Activated B cell treated with CpG ODN at 0.5 μM for 24 hours (primary cell): Measurements from ENCODE around the gene MAEA. TPM values are rescaled to one million over a fixed set of nuclear protein-coding genes. Genes with fewer than 3 reads are reported as not detected.

ENCODE experiments used
- ATAC-seq: fragments of 200-7000 bp; cut with Tn5 transposase; one replicate; pipeline ENCODE4 v1.10.0; 2021; ENCODE audit warnings: low read depth, mild to moderate bottlenecking, moderate library complexity
- CTCF ChIA-PET: fragments of 350-600 bp; sonication (Branson Sonifier 250); formaldehyde crosslinking; loops from one replicate; lab custom pipeline; 2021; ENCODE audit warnings: antibody characterized with exemption; lab: Charles Lee
- POLR2A ChIA-PET: fragments of 350-600 bp; sonication (Branson Sonifier 250); formaldehyde crosslinking; loops from one replicate; lab custom pipeline; 2021; ENCODE audit warnings: antibody characterized with exemption; lab: Charles Lee
- DNase-seq: peaks from one replicate; pipeline ENCODE4 v3.0.0; 2022
- H3K27ac Mint-ChIP-seq: one replicate; pipeline ENCODE4 v1.8.0; 2020; ENCODE audit warnings: mixed read lengths
- H3K27me3 Mint-ChIP-seq: one replicate; pipeline ENCODE4 v1.8.0; 2021; ENCODE audit warnings: mixed read lengths
- H3K36me3 Mint-ChIP-seq: one replicate; pipeline ENCODE4 v1.8.0; 2021; ENCODE audit warnings: low read depth, mixed read lengths
- H3K4me1 Mint-ChIP-seq: one replicate; pipeline ENCODE4 v1.8.0; 2021; ENCODE audit warnings: mixed read lengths
- H3K4me3 Mint-ChIP-seq: one replicate; pipeline ENCODE4 v1.8.0; 2020; ENCODE audit warnings: mild to moderate bottlenecking, mixed read lengths
- H3K9me3 Mint-ChIP-seq: one replicate; pipeline ENCODE4 v1.8.0; 2020; ENCODE audit warnings: mixed read lengths
- intact Hi-C: fragments of 100-400 bp; cut with micrococcal nuclease; formaldehyde crosslinking; loops from one replicate; pipeline ENCODE4 v1.15.1; 2024
- total RNA-seq: library from RNA; stranded (reverse); gene quantifications from 2 replicates; pipeline ENCODE4 v1.2.3, GENCODE V29; 2022
- TF ChIP-seq, protein P1 (sequence below): fragments of 200-600 bp; IDR thresholded peaks from one replicate; pipeline ENCODE4 v1.8.0; 2022; ENCODE audit warnings: antibody characterized with exemption, mild to moderate bottlenecking

MAEA gene
- total RNA-seq, 1 donor from 2014 or later: 73.7 TPM

DNA sequence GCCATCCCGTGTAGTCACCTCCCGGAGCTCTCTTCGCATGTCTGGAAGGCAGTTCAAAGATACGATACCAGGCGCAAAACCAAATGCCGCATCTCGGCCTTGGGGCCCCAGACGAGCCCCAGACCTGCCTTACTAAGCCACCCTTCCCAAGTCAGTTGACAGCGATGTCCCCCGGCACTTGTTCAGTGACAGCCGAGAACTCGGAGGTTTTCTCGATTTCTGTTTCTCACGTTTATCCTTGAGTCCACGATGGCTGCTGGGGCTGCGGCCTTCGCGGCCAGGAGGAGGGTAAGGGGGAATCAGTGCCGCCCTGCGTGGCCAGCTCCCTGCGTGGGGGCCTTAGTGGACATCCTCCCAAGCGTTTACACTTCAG is 7.3 kb downstream of the MAEA start:
- ATAC-seq (no peak), DNase-seq (no peak)
- H3K4me1 Mint-ChIP-seq: peaks cover 39% of the 10 kb centered on the region
- intact Hi-C loops: no loop called here
- no peaks in the 10 kb centered on the region for H3K9me3 Mint-ChIP-seq
- no peak overlapping the region for H3K27ac Mint-ChIP-seq
- CTCF ChIA-PET: no interaction called here
- peaks cover 53% of the 10 kb centered on the region for H3K36me3 Mint-ChIP-seq
- H3K4me3 Mint-ChIP-seq: no peak overlapping the region
- POLR2A ChIA-PET: no interaction called here
- TF ChIP-seq, protein P1, sequence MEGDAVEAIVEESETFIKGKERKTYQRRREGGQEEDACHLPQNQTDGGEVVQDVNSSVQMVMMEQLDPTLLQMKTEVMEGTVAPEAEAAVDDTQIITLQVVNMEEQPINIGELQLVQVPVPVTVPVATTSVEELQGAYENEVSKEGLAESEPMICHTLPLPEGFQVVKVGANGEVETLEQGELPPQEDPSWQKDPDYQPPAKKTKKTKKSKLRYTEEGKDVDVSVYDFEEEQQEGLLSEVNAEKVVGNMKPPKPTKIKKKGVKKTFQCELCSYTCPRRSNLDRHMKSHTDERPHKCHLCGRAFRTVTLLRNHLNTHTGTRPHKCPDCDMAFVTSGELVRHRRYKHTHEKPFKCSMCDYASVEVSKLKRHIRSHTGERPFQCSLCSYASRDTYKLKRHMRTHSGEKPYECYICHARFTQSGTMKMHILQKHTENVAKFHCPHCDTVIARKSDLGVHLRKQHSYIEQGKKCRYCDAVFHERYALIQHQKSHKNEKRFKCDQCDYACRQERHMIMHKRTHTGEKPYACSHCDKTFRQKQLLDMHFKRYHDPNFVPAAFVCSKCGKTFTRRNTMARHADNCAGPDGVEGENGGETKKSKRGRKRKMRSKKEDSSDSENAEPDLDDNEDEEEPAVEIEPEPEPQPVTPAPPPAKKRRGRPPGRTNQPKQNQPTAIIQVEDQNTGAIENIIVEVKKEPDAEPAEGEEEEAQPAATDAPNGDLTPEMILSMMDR: no peak
- H3K27me3 Mint-ChIP-seq: no peaks in the 10 kb centered on the region

GRCh38 chr4:1297456-1298325 is 8.0 kb downstream of the MAEA start:
- H3K36me3 Mint-ChIP-seq: peaks cover 52% of the 10 kb centered on the region
- peaks cover 34% of the 10 kb centered on the region for H3K4me1 Mint-ChIP-seq
- no peak overlapping the region for H3K4me3 Mint-ChIP-seq

GRCh38 chr4:1298461-1298860 is 8.8 kb downstream of the MAEA start:
- ChIA-PET CTCF (no interaction called here), POLR2A (no interaction called here)
- peaks cover 30% of the 10 kb centered on the region for H3K4me1 Mint-ChIP-seq
- H3K4me3 Mint-ChIP-seq: no peak overlapping the region
- DNase-seq: no peak
- H3K36me3 Mint-ChIP-seq: peaks cover 55% of the 10 kb centered on the region
- no peak for ATAC-seq
- no peaks in the 10 kb centered on the region for H3K9me3 Mint-ChIP-seq
- TF ChIP-seq, protein P1: no peak
- H3K27me3 Mint-ChIP-seq: no peaks in the 10 kb centered on the region
- intact Hi-C loops: no loop called here
- H3K27ac Mint-ChIP-seq: no peak overlapping the region

More at GRCh38 chr4:1297456-1298325, 8.0 kb downstream of the MAEA start:
- intact Hi-C loops: no loop called here
- no peak for DNase-seq
- TF ChIP-seq, protein P1: no peak
- ChIA-PET POLR2A (no interaction called here), CTCF (no interaction called here)
- H3K27ac Mint-ChIP-seq: no peak overlapping the region
- no peaks in the 10 kb centered on the region for H3K27me3 Mint-ChIP-seq
- no peak for ATAC-seq
- H3K9me3 Mint-ChIP-seq: no peaks in the 10 kb centered on the region

DNA sequence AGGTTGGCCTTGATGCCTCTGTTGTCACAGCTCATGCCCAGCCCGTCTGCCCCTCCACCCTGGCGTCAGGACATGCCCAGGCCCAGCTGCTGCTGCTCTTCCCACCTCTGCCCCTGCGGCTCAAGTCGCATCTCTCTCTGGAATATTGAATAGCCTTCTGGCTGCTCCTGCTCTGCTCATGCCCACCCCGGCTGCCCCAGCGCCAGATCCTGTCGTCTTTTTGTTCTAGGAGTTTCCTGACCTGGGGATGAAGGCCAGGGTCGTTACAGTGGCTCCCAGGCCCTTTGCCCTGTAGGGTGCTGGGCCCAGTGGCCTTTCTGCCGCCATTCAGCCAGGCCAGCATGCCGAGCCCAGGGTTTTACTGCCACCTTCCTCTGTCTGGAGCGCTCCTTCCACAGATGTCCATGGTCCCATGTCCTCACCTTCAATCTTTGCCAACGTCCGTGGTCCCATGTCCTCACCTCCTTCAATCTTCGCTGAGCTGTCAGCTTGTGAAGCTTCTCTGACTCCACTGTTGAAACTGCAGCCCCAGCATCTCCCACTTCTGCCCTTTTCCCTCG is 9.7 kb downstream of the MAEA start:
- TF ChIP-seq, protein P1: no peak
- H3K9me3 Mint-ChIP-seq: no peaks in the 10 kb centered on the region
- H3K27ac Mint-ChIP-seq: no peak overlapping the region
- H3K36me3 Mint-ChIP-seq: peaks cover 56% of the 10 kb centered on the region
- ChIA-PET CTCF (no interaction called here), POLR2A (no interaction called here)
- DNase-seq: no peak
- H3K4me3 Mint-ChIP-seq: no peak overlapping the region
- peaks cover 21% of the 10 kb centered on the region for H3K4me1 Mint-ChIP-seq
- no peaks in the 10 kb centered on the region for H3K27me3 Mint-ChIP-seq
- intact Hi-C loops: no loop called here
- ATAC-seq: no peak
